Keratinocyte (primary cell): ENCODE data around the gene KNG1.

Experiments used
- EZH2 ChIP-seq: IDR thresholded peaks from one replicate; pipeline ENCODE4 v1.6.1; 2012; ENCODE audit warnings: inconsistent platforms, mild to moderate bottlenecking, low read length, moderate library complexity
- TF ChIP-seq, protein P1 (sequence below), 3 experiments: IDR thresholded peaks in 1 of 3; conservative IDR thresholded peaks in 1 of 3; optimal IDR thresholded peaks in 1 of 3; 2 replicates in 2 of 3; 3 replicates in 1 of 3; pipeline versions ENCODE3 to v1.5.1; 2011; ENCODE audit warnings: low read length in 3 of 3, mild to moderate bottlenecking in 3 of 3, moderate library complexity in 2 of 3, control low read depth in 1 of 3, inconsistent platforms in 1 of 3; ENCODE audit not compliant: insufficient read depth in 2 of 3; ENCODE audit errors: extremely low read depth in 1 of 3

DNA sequence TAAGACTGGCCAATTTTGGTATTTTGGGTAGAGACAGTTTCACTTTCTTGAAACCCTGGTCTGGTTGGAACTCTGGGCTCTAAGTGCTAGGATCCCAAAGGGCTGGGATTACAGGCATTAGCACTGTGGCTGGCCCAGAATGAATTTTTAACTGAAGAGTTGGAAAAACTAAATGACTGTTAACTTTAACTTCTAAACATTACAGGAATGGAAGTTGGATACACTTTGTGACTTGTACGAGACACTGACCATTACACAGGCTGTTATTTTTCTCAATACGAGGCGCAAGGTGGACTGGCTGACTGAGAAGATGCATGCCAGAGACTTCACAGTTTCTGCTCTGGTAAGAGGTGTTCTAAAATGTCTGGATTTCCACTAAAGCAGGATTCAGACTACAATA lies 69.8 kb downstream of the KNG1 start:
- TF ChIP-seq, protein P1, sequence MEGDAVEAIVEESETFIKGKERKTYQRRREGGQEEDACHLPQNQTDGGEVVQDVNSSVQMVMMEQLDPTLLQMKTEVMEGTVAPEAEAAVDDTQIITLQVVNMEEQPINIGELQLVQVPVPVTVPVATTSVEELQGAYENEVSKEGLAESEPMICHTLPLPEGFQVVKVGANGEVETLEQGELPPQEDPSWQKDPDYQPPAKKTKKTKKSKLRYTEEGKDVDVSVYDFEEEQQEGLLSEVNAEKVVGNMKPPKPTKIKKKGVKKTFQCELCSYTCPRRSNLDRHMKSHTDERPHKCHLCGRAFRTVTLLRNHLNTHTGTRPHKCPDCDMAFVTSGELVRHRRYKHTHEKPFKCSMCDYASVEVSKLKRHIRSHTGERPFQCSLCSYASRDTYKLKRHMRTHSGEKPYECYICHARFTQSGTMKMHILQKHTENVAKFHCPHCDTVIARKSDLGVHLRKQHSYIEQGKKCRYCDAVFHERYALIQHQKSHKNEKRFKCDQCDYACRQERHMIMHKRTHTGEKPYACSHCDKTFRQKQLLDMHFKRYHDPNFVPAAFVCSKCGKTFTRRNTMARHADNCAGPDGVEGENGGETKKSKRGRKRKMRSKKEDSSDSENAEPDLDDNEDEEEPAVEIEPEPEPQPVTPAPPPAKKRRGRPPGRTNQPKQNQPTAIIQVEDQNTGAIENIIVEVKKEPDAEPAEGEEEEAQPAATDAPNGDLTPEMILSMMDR (optimal IDR thresholded peaks at IDR 0.05 in 1 of 3, IDR thresholded peaks at IDR 0.05 in 1 of 3, conservative IDR thresholded peaks at IDR 0.05 in 1 of 3; ENCODE audit: extremely low read depth in 1 of 3, insufficient read depth in 2 of 3, low read length in 3 of 3), result no peak
- TF ChIP-seq EZH2, result no peak
